ENCODE data around the gene IKZF4.
"Not testable (repeated sequence)": the region's sequence is repeated elsewhere in the genome, so short reads cannot be mapped to it uniquely, and the experiment has no call there.

The IKZF4 gene

DNA sequence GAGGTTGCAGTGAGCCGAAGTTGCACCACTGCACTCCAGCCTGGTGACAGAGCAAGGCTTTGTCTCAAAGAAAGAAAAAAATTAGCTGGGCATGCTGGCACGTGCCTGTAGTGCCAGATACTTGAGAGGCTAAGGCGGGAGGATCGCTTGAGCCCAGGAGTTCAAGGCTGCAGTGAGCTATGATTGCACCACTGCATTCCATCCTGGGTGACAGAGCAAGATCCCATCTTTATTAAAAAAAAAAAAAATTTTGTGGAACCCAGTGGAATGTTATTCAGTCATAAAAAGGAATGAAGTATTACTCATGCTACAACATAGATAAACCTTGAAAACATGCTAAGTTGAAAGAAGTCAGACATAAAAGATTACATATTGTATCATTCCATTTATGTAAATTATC, 50.8 kb downstream of the IKZF4 start:
- H3K4me1 ChIP-seq (ENCODE audit: control insufficient read depth in 1 of 2, insufficient read depth in 1 of 2, low read depth in 1 of 2, low read length in 1 of 2): no peaks in the 10 kb centered on the region
- no peaks in the 10 kb centered on the region for H3K36me3 ChIP-seq
- H3K27ac ChIP-seq: no peak overlapping the region
- no peaks in the 10 kb centered on the region for H3K9me3 ChIP-seq
- H3K27me3 ChIP-seq: peaks cover 6% of the 10 kb centered on the region
- H3K4me3 ChIP-seq (ENCODE audit: low read depth in 1 of 2, low read length in 1 of 2): no peak overlapping the region
- TF ChIP-seq, protein P1, sequence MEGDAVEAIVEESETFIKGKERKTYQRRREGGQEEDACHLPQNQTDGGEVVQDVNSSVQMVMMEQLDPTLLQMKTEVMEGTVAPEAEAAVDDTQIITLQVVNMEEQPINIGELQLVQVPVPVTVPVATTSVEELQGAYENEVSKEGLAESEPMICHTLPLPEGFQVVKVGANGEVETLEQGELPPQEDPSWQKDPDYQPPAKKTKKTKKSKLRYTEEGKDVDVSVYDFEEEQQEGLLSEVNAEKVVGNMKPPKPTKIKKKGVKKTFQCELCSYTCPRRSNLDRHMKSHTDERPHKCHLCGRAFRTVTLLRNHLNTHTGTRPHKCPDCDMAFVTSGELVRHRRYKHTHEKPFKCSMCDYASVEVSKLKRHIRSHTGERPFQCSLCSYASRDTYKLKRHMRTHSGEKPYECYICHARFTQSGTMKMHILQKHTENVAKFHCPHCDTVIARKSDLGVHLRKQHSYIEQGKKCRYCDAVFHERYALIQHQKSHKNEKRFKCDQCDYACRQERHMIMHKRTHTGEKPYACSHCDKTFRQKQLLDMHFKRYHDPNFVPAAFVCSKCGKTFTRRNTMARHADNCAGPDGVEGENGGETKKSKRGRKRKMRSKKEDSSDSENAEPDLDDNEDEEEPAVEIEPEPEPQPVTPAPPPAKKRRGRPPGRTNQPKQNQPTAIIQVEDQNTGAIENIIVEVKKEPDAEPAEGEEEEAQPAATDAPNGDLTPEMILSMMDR (IDR thresholded peaks at IDR 0.05): no peak

GRCh38 chr12:56074396-56074795, 53.6 kb downstream of the IKZF4 start:
- Histone ChIP-seq H3K4me3 (ENCODE audit: low read depth in 1 of 2, low read length in 1 of 2) (no peak overlapping the region), H3K27me3 (peaks cover 32% of the 10 kb centered on the region), H3K36me3 (no peaks in the 10 kb centered on the region), H3K9me3 (no peaks in the 10 kb centered on the region), H3K4me1 (ENCODE audit: control insufficient read depth in 1 of 2, insufficient read depth in 1 of 2, low read depth in 1 of 2, low read length in 1 of 2) (peaks cover 6 to 8% of the 10 kb centered on the region in 2 experiments), H3K27ac (no peak overlapping the region)
- TF ChIP-seq, protein P1 (IDR thresholded peaks at IDR 0.05): no peak

GRCh38 chr12:56077966-56078365, 57.1 kb downstream of the IKZF4 start:
- not testable (repeated sequence) for H3K9me3 ChIP-seq; H3K27ac ChIP-seq; H3K4me3 ChIP-seq (ENCODE audit: low read depth in 1 of 2, low read length in 1 of 2); H3K36me3 ChIP-seq
- peaks cover 17 to 19% of the 10 kb centered on the region in 2 experiments for H3K4me1 ChIP-seq (ENCODE audit: control insufficient read depth in 1 of 2, insufficient read depth in 1 of 2, low read depth in 1 of 2, low read length in 1 of 2)
- H3K27me3 ChIP-seq: peaks cover 68% of the 10 kb centered on the region

DNA sequence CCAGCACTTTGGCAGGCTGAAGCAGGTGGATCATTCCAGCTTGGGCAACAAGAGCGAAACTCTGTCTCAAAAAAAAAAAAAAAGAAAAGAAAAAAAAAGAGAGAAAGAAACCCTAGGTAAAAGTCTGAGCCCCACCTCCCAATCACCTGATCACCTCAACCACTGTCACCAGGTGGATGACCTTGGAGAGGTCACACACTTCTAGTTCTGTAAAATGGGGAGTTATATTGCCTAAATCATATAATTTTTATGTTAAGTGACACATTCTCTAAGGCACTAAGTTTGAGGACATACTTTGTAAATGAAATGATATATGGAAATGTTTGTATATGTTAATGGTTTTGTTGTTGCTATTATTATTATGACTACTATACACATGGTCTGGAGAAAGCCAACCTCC, 57.6 kb downstream of the IKZF4 start:
- Histone ChIP-seq H3K27me3 (peaks cover 72% of the 10 kb centered on the region), H3K4me3 (ENCODE audit: low read depth in 1 of 2, low read length in 1 of 2) (no peak overlapping the region), H3K36me3 (no peaks in the 10 kb centered on the region), H3K9me3 (no peaks in the 10 kb centered on the region), H3K27ac (no peak overlapping the region), H3K4me1 (ENCODE audit: control insufficient read depth in 1 of 2, insufficient read depth in 1 of 2, low read depth in 1 of 2, low read length in 1 of 2) (peaks cover 17 to 19% of the 10 kb centered on the region in 2 experiments)
- TF ChIP-seq, protein P1 (IDR thresholded peaks at IDR 0.05): no peak

DNA sequence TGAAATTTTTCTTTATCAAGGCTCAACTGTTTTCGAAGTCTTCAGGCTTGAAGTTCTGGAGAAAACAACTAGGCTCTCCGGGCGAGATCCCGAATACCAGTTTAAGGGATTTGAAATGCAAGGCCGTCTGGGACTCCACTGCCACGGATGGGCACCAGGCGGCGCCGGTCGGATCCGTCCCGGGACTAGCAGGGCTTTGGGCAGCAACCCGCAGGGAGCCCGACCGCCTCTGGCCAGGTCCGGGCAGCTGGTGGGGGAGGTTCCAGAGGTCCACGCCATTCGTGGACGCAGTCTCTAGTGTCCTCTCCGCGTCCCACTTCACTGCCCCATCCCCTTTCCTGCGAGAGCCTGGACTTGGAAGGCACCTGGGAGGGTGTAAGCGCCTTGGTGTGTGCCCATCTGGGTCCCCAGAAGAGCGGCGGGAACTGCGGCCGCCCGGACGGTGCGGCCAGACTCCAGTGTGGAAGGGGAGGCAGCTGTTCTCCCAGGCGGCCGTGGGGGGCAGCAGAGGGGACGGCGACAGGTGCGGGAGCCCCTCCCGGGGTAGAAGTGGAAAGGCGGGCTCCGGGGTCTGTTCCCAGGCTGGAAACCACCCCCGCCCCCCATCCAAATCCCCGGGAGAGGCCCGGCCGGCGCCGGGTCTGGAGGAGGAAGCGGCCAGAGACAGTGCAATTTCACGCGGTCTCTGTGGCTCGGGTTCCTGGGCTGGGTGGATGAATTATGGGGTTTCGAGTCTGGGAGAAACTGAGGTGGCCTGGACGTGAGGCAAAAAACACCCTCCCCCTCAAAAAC, 58.3 kb downstream of the IKZF4 start:
- Histone ChIP-seq H3K27me3 (peaks cover 77% of the 10 kb centered on the region), H3K4me1 (ENCODE audit: control insufficient read depth in 1 of 2, insufficient read depth in 1 of 2, low read depth in 1 of 2, low read length in 1 of 2) (peaks cover 17 to 19% of the 10 kb centered on the region in 2 experiments), H3K9me3 (no peaks in the 10 kb centered on the region), H3K36me3 (no peaks in the 10 kb centered on the region), H3K27ac (no peak overlapping the region), H3K4me3 (ENCODE audit: low read depth in 1 of 2, low read length in 1 of 2) (peak overlapping the region; percentile 44 to 58)
- TF ChIP-seq, protein P1 (IDR thresholded peaks at IDR 0.05): no peak

- Histone ChIP-seq H3K27me3 (peaks cover 77% of the 10 kb centered on the region), H3K9me3 (no peaks in the 10 kb centered on the region), H3K36me3 (no peaks in the 10 kb centered on the region), H3K27ac (no peak within 1 kb of the TSS), H3K4me1 (ENCODE audit: control insufficient read depth in 1 of 2, insufficient read depth in 1 of 2, low read depth in 1 of 2, low read length in 1 of 2) (peaks cover 17 to 19% of the 10 kb centered on the region in 2 experiments), H3K4me3 (ENCODE audit: low read depth in 1 of 2, low read length in 1 of 2) (peak within 1 kb of the TSS; percentile 44 to 58)
- TF ChIP-seq, protein P1 (IDR thresholded peaks at IDR 0.05): no peak
These were observed 59.1 kb downstream of the IKZF4 start, which contains the start of gene ERBB3 for GRCh38 chr12:56079723-56080555. Gene ERBB3 (plus strand): TSS chr12:56080165. CDS start chr12:56080301, 136 bp downstream.

Data from neutrophil (primary cell).